GM21423 (cell line): ENCODE measurements around the gene KANSL1.

Experiments
- ATAC-seq: cut with Tn5 transposase; IDR thresholded peaks from one replicate; pipeline ENCODE4 v1.9.1; 2021; ENCODE audit warnings: mild to moderate bottlenecking, moderate library complexity; ENCODE audit not compliant: unreplicated experiment

The KANSL1 gene

DNA sequence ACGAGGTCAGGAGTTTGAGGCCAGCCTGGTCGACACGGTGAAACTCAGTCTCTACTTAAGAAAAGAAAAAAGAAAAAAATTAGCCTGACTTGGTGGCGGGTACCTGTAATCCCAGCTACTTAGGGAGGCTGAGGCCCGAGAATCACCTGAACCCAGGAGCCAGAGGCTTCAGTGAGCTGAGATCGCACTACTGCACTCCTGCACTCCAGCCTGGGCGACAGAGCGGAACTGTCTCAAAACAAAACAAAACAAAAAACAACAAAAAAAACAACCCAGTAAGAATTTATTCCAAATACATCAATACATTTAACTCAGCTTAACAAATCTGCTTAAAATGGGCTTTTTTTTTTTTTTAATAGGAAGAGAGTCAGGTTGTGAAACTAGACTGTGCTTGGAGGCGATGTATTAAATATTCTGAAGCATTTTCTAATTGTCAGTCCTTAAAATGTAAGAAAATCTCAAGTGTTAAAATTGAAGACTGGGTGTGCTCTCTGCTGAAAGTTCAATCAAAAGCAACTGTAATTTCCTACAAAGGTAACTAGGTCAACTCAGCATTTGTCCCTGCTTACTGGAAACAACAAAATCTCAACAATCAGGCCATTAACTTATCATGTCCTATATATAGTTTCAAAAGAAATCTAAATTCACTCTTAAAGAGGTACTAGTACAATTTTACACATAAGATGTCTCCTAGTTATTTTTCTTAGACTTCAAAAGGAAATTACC lies 23.2 kb downstream of the KANSL1 start:
- ATAC-seq: no peak

DNA sequence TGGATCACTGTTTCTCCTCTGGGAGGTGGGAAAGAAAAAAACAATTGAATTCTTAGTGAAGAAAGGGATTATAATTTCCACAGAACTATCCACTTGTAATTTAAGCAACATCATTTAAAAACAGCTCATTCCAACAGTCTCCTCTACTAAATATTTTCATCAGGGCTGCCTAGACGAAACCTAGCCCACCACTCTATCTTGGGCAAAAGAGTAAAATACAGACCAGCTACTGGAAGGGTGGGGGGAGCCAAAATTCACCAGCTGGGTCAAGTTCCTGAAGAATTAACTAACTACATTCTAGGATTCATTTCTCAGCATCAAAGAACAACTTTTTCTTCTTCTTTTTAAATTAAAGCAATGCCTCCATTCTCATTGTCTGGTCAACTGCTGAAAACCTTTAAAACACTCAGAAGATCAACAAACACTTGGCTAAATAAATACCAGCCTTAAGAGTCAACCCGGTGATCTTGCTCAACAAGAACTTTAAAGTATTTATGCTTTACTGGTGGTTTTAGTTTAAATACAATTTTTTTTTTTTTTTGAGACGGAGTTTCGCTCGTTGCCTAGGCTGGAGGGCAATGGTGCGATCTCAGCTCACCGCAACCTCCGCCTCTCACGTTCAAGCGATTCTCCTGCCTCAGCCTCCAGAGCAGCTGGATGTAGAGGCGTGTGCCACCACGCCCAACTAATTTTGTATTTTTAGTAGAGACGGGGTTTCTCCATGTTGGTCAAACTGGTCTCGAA lies 25.2 kb downstream of the KANSL1 start:
- ATAC-seq: no peak

DNA sequence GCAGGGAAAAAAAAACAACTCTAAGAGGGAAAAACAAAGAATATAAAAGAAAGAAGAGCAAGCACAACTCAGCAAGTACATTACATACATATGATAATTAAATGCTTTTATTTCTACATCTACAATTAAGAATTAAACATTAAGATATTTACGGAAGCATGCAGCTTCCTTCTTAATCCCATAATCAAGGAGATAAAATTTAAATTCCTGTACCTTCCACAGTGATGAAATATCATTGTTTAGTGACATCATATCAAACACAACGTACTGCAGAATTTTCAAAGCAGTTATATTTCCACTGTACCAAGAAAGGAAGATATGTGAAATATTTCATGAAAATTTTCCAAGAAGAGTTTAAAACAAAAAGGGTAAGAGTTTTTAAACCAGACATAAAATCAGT lies 26.0 kb downstream of the KANSL1 start:
- ATAC-seq: no peak

DNA sequence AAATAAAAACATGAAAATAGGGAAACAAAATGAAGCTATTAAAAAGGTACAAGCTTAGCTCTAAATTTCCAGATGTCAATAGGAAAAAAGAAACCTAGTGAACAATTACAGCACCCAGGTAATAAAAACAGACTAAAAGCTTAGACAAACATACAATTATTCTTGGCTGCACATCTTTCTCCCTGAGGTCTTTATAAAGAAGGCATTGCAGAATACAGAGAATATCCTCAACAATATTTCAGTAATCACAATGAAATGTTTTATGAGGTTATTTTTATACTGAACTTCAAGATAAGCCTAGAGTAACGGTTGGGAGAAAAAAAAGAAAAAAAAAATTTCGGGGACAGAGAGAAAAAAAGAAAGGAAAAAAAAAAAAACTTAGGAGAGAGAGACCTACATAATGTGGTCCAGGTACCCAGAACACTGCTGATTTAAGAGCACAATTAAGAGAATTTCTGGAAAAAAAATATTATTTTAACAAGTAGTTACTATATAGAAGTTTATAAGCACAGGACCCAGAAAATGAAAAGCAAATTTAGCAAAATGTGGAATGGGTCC lies 26.5 kb downstream of the KANSL1 start:
- no peak for ATAC-seq

DNA sequence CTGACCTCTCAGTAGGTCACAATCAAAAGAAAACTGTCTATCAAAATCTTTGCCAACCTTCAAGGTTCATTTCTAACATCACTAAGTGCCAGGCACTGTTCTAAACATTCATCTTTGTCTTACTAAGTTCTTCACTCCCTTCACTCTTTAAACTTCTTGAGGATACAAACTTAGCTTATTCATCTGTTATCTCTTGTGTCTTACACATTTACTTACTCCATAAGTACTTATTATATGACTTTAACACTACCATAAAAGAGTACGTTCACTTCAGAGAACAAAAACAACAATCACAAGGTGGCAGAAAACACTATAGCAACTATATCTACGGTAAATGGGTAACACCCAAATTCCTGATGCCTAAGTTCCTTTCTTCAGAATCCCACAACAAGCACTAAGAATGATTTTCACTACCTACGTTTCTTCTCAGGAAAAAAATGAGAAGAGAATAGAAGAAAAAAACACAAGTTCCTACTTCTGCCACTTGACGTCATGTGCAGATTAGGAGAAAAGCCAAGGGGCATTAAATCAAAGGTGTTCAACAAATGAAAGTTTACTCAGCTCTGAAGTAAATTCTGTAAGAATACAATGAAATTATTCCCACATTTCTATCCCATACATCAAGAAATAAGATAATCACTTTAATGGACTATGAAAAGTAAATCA lies 29.2 kb downstream of the KANSL1 start:
- no peak for ATAC-seq

DNA sequence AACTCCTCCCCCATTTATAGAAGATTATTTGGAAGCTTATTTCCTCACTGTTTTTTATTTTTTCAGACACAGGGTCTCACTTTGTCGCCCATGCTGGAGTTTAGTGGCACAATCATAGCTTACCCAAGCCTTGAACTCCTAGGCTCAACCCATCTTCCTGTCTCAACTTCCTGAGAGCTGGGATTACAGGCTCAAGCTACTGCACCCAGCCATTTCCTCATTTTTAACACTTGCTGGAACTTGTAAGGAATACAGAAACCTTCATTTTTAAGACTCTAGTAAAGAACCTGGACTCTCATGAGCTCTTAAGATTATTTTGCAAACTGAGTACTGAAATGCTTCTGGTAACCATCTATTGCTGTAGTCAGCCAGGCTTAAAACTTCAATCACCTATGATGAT lies 29.9 kb downstream of the KANSL1 start:
- no peak for ATAC-seq

DNA sequence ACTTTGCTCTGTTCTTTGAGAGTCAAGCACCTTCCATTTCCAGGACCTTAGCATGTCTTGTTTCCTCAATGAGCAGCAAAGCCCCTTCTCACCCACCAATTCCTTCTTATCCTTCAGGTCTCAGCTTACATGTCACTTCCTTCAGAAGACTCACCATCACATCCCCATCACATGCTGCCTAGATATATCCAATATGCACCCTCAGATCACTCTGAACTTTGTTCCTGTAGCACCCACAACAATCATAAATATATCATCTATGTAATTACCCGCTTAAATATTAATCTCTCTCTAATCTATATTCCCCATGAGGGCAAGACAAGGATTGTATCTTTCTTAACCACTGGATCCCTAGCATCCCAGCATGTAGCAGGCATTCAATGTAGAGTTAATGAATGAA lies 30.4 kb downstream of the KANSL1 start:
- no peak for ATAC-seq

DNA sequence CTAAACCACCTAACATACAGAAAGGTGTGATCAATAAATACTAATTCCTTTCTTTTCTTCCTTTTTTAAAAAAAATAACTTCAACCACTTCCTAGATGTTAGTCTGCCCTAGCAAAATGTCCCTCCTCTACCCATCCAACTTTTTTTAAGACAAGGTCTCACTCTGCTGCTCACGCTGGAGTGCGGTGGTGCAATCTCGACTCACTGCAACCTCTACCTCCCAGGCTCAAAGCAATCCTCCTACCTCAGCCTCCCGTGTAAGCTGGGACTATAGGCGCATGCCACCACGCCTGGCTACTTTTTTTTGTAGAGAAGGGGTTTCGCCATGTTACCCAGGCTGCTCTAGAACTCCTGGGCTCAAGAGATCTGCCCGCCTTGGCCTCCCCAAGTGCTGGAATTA lies 33.1 kb downstream of the KANSL1 start:
- ATAC-seq: no peak

DNA sequence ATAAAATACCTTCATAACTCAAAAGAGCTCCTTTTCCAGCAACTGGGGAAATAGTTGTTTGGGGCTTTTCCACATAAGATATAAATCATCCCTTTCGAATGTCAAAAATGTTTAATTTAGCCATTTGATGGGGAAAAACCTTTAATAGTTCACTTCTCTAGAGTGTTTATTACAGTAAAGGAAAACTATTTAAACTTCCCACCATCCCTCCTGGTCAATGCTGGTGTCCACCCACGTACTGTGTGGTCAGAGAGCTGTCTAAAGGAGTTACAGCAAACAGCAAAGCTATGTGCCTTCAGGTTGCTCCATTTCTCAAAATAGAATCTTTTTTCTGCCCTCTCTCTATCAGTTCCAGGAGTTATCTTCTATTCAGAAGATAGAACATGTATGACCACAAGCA lies 33.5 kb downstream of the KANSL1 start:
- ATAC-seq: no peak

DNA sequence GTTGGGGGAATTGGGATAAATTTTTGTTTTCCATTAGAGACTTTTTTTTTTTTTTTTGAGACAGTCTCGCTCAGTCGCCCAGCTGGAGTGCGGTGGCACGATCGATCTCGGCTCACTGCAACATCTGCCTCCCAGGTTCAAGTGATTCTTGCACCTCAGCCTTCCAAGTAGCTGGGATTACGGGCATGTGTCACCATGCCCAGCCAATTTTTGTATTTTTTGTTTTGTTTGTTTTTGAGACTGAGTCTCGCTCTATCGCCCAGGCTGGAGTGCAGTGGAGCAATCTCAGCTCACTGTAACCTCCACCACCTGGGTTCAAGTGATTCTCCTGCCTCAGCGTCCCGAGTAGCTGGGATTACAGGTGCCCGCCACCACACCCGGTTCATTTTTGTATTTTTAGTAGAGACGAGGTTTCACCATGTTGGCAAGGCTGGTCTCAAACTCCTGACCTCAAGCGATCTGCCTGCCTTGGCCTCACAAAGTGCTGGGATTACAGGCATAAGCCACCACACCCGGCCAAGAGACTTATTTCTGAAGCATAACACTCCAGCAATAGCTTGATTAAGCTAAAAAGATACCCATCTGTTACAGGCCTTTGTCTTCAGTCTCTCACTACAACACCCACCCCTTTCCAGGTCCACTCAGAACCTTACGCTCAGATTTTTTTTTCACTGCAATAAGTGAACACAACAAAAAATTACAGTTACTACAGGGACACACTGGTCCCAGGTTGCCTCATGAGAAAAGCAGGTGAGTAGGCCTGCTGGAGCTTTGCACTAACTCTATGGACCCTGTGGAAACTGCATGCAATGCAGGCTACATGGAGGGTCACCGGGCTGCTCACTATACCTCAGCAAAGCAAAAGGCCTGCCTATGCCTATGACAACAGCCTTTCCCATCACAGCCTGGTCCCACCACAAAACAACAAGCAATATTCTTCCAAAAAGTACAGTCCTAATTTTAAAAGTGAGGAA lies 34.6 kb downstream of the KANSL1 start:
- no peak for ATAC-seq

DNA sequence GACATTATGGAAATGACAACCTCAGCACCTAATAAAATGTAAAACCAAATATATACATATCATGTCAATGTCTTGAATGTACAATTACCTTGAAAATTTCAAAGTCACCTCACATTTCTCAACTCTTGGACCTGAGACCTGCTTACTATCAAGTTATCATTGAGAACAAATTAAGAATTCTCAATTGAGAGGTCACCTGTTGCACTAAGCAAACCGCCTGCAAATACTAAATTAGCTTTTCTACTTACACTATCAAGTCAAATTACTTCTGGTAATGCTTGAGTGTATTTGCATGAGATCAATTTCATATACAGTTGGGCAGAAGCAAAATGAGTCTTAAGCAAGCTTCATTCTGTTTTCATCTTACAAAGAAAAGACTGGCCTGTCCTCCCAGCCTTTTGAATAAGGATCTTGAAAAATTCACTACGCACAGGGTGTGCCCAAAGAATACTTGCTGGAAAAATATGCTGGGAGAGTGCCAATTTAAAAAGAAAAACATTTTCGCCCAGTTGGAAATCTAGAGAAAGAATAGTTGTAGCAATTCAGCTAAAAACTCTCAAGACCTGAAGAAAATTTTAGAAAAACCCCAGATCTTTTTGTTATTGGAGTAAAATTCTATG lies 35.7 kb downstream of the KANSL1 start:
- ATAC-seq: no peak

DNA sequence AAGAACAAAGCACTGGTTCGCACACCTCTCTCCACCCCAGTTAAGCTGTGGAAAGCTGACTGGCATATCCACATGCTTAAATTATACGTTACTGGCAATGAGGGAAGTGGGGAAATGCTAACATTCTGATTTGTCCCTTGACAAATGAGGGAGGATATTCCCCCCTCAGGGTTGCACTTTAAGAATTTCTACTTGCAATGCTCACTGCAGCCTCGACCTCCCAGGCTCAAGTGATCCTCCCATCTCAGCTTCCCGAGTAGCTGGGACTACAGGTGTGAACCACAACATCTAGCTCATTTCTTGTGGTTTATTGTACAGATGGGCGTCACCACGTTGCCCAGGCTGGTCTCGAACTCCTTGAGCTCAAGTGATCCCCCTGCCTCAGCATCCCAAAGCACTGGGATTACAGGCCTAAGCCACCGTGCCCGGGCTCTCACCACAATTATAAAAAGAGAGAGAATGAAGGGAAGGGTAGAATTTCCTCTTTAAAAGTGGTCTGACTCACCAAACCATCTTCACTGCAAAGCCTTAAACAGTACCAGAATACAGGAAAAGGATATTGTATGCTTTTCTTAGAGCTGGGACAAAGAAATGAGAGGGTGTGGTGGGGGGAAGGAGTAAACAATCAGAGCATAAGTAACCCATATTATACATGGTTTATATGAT lies 38.9 kb downstream of the KANSL1 start:
- no peak for ATAC-seq

DNA sequence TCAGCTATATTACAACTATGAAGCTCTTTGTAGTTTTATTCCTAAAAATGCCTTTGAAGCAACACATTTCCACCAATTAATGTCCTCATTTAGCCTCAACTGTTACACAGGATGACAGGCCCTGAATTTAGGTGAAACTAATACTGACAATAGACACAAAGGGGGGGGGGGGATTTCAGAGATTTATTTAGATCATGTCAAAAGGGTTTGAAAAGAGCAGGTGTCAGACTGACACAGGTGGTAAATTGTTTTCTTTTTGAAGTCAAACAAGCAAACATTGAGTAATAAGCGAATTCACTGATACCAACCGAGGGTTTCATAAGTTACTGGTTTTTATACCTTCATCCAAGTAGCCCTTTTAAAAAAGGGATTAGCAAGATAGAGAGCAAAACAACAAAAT lies 40.8 kb downstream of the KANSL1 start:
- no peak for ATAC-seq

DNA sequence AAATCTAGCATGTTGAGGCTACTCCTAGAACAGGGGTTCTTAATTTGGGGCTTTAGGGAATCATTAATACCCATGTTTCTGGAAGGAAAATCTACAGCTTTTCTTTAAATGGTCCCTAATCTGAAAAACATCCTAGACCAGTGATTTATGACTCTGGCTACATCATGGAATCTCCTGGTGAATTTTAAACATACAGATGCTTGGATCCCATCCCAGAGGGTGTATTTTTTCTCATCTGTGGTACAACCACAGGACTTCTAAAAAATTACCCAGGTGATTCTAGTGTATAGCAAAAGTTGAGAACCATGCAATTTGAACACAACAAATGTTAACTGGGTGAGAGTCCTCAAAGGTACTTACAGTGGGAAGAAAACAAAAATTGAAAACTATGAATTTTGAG lies 41.5 kb downstream of the KANSL1 start:
- ATAC-seq: no peak

DNA sequence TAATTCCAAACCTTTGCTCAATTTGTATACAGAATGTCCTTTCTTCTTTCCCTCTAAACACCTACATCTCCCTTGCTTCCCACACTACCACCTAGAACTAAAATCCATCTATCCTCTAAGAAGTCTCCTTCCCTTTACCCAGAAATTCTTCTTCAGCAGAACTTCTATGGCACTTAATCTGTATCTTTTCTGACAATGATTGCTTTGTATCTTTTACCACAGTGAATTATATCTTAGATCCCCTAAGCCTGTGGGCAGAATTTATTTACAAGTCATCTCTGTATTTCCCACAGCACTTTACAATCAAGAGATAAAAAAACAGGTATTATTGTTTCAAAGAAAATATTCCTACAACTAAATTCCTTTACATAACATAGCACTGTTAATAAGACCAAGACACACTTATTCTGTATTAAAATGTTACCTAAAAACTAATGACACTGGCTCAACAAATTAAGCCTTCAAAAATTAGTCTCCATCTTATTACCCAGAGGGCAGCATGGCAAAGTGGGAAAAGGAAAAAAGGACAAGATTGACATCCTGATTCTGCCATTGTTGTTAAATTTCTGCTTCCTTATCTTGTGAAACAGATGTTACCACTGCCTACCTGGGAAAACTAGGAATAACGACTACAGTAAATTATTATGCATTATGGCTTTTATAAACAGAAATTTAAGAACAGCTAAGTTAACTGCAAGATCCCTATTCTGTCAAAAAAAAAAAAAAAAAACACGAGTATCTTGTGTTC lies 42.8 kb downstream of the KANSL1 start:
- no peak for ATAC-seq

DNA sequence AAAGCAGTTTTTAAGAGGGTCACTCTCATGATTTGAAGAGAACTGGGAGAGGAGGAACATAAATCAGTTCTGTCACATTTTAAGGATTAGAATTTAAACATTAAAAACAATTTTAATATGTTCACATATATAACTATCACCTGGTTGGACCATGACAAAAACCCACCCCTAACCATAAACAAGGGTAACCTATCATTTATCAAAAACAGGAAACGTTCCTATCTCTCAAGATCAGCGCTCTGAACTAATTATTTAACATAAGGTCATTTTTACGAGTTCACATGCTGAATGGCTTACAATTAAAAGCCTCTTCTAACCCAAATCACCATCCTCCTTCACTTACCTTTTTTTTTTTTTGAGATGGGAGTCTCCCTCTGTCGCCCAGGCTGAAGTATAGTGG lies 45.0 kb downstream of the KANSL1 start:
- no peak for ATAC-seq

DNA sequence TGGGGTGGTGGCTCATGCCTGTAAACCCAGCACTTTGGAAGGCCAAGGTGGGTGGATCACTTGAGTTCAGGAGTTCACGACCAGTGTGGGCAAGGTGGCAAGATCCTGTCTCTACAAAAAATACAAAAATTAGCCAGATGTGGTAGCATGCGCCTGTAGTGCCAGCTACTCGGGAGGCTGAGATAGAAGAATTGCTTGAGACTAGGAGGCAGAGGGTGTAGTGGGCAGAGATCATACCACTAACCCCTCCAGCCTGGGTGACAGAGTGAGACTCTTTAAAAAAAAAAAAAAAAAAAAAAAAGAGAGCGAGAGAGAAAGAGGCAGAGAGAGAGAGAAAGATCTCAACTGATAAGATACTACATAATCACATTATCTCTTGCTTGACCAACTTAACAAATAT lies 45.9 kb downstream of the KANSL1 start:
- no peak for ATAC-seq

DNA sequence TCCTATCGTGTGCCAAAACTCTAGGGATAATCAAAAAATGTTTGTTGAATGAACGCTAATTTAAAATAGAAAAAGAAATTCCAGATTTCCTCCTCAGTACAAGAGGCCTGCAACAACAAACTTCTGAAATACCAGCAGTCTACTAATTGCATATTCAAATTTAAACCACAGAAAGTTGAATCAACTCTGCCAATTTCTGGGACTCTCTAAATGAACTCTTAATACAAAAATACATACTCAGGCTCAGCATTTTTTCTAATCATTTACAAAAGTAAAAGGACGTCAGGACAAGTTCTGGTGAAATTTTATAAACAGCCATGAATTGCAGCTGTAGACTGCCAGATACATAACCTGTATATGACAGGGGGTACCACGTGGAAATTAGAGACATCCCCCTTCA lies 49.0 kb downstream of the KANSL1 start:
- ATAC-seq: no peak

DNA sequence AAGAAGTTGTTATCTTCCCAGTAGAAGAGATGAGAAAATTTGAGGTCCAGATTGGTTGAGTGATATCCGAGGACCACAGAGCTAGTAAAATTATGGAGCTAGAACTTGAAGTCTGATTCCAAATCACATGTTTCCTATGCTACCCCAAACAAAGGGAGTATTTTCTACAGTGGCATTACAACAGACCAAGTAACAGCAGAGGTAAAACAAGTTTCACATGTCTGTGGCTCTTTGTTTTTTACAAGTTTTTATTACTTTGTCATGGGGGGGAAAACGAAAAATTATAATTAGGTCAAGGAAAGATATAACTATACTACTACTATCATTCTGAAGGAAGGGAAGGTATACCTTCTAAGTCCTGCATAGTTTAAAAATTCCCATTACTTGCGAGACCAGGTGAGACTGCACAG lies 49.4 kb downstream of the KANSL1 start:
- no peak for ATAC-seq
